Measurements from ENCODE around the gene DOCK4. TPM values are rescaled to one million over a fixed set of nuclear protein-coding genes. Genes with fewer than 3 reads are reported as not detected.

DOCK4 gene
- total and polyA plus RNA-seq, 10 of the 15 experiments (the other 5 are each of a cell fraction or from before 2014, with no cell fraction given) = 0.03 to 0.73 (median 0.38) TPM

- ChIA-PET POLR2A (no interaction called here), SMC1A (ENCODE audit: uncharacterized antibody, unreplicated experiment) (no interaction called here), CTCF (no interaction called here), RAD21 (ENCODE audit: unreplicated experiment) (no interaction called here)
- no peaks in the 10 kb centered on the region for H3K36me3 ChIP-seq (ENCODE audit: control insufficient read depth in 2 of 2, insufficient read depth in 2 of 2, low read length in 1 of 2)
- no peak overlapping the region for H3K4me2 ChIP-seq (ENCODE audit: control insufficient read depth, insufficient read depth)
- no peak overlapping the region for H2AFZ ChIP-seq (ENCODE audit: control insufficient read depth, low read depth, low read length)
- in situ Hi-C loops (cut with MboI) = no loop called here
- H3K4me3 ChIP-seq = no peak overlapping the region
- FAIRE-seq (no peak), ATAC-seq (no peak), DNase-seq (ENCODE audit: low read depth, low spot score) (no peak)
- no peaks in the 10 kb centered on the region for H3K79me2 ChIP-seq (ENCODE audit: control insufficient read depth, insufficient read depth, low read length)
- H3K9ac ChIP-seq (ENCODE audit: control insufficient read depth, insufficient read depth, low read length) = no peak overlapping the region
- H3K27ac ChIP-seq (ENCODE audit: control insufficient read depth, insufficient read depth) = no peak overlapping the region
- no peaks in the 10 kb centered on the region for H3K9me3 ChIP-seq (replicated peaks; ENCODE audit: control insufficient read depth, insufficient read depth, low read length)
- H3K27me3 ChIP-seq (replicated peaks in 1 of 2; ENCODE audit: control insufficient read depth in 2 of 2, insufficient read depth in 2 of 2, low read length in 1 of 2) = no peaks in the 10 kb centered on the region
- BruUV-seq (replicated peaks) = no TSS peak
- intact Hi-C loops (cut with micrococcal nuclease; ENCODE audit: unreplicated experiment) = no loop called here
- H3K4me1 ChIP-seq (ENCODE audit: control insufficient read depth, insufficient read depth, low read length) = no peaks in the 10 kb centered on the region
- H4K20me1 ChIP-seq (ENCODE audit: control insufficient read depth, insufficient read depth) = no peaks in the 10 kb centered on the region
- 50% methylated on average over 2 of the region's 2 CpGs for WGBS (ENCODE audit: insufficient coverage, insufficient replicate concordance, low lambda C conversion rate, missing lambda C conversion rate)
- TF ChIP-seq CTCF (IDR thresholded peaks at IDR 0.05 in 2 of 3, conservative IDR thresholded peaks at IDR 0.05 in 1 of 3; ENCODE audit: control insufficient read depth in 2 of 3, extremely low read depth in 1 of 3, insufficient read depth in 1 of 3, low read depth in 3 of 3, low read length in 3 of 3) (no peak), STAT3 (IDR thresholded peaks at IDR 0.05; ENCODE audit: low read depth, low read length) (no peak), RCOR1 (conservative IDR thresholded peaks at IDR 0.05; ENCODE audit: low read depth, low read length) (no peak), IRF4 (IDR thresholded peaks at IDR 0.05; ENCODE audit: low read depth, low read length) (no peak), RELB (IDR thresholded peaks at IDR 0.05; ENCODE audit: low read depth) (no peak), BCLAF1 (IDR thresholded peaks at IDR 0.05) (no peak), CBX5 (IDR thresholded peaks at IDR 0.05; ENCODE audit: low read depth) (no peak), NFYB (IDR thresholded peaks at IDR 0.05; ENCODE audit: insufficient read depth, low read depth, low read length) (no peak), FOXK2 (IDR thresholded peaks at IDR 0.05) (no peak), KAT2A (conservative IDR thresholded peaks at IDR 0.05; ENCODE audit: control insufficient read depth, low read depth, low read length) (no peak), TCF3 (IDR thresholded peaks at IDR 0.05; ENCODE audit: borderline replicate concordance, insufficient read depth, low read depth, low read length) (no peak)
- TF ChIP-seq, protein P1, sequence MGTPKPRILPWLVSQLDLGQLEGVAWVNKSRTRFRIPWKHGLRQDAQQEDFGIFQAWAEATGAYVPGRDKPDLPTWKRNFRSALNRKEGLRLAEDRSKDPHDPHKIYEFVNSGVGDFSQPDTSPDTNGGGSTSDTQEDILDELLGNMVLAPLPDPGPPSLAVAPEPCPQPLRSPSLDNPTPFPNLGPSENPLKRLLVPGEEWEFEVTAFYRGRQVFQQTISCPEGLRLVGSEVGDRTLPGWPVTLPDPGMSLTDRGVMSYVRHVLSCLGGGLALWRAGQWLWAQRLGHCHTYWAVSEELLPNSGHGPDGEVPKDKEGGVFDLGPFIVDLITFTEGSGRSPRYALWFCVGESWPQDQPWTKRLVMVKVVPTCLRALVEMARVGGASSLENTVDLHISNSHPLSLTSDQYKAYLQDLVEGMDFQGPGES (IDR thresholded peaks at IDR 0.05) = no peak
- TF ChIP-seq, protein P2, sequence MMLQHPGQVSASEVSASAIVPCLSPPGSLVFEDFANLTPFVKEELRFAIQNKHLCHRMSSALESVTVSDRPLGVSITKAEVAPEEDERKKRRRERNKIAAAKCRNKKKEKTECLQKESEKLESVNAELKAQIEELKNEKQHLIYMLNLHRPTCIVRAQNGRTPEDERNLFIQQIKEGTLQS (IDR thresholded peaks at IDR 0.05; ENCODE audit: borderline replicate concordance, extremely low read depth, low read depth, low read length) = no peak
Measured at GRCh38 chr7:111825046-111825445, 381.2 kb downstream of the DOCK4 start.
